ENCODE results near the gene ESRRB. TPM values are rescaled to one million over a fixed set of nuclear protein-coding genes. Genes with fewer than 3 reads are reported as not detected.

Gene ESRRB
- polyA plus RNA-seq, 1 of the 3 experiments (the other 2 are of a cell fraction): 0.05 TPM

GRCh38 chr14:76473481-76474263, 97.7 kb downstream of the ESRRB start:
- no peak for DNase-seq
- Histone ChIP-seq H3K4me2 (no peak overlapping the region), H3K4me3 (ENCODE audit: low read depth in 2 of 2, low read length in 1 of 2) (no peak overlapping the region), H4K20me1 (ENCODE audit: insufficient read depth) (no peaks in the 10 kb centered on the region), H3F3A (replicated peaks; ENCODE audit: insufficient read depth) (no peaks in the 10 kb centered on the region), H3K79me2 (ENCODE audit: insufficient read depth) (no peaks in the 10 kb centered on the region), H3K9me3 (no peaks in the 10 kb centered on the region), H3K36me3 (replicated peaks in 1 of 2; ENCODE audit: control insufficient read depth in 1 of 2, insufficient read depth in 2 of 2, low read length in 1 of 2) (no peaks in the 10 kb centered on the region), H3K9me2 (no peaks in the 10 kb centered on the region), H2AFZ (ENCODE audit: low read depth) (no peak overlapping the region), H3K27me3 (ENCODE audit: insufficient read depth) (0 out of 2 replicates have a peak, but pooled peaks cover 7% of the 10 kb centered on the region), H3K9ac (no peak overlapping the region), H3K4me1 (ENCODE audit: control insufficient read depth in 1 of 2, insufficient read depth in 2 of 2, low read depth in 1 of 2, low read length in 1 of 2) (no peaks in the 10 kb centered on the region), H3K27ac (ENCODE audit: low read depth in 2 of 2, low read length in 1 of 2) (no peak overlapping the region)
- TF ChIP-seq MEF2A (IDR thresholded peaks at IDR 0.05; ENCODE audit: borderline replicate concordance, low read depth): no peak
- TF ChIP-seq FOSL2 (IDR thresholded peaks at IDR 0.05; ENCODE audit: borderline replicate concordance, low read depth): no peak
- no peak for TF ChIP-seq ELF1 (IDR thresholded peaks at IDR 0.05)
- TF ChIP-seq NRF1 (IDR thresholded peaks at IDR 0.05; ENCODE audit: low read depth, low read length): no peak
- TF ChIP-seq, protein P1, sequence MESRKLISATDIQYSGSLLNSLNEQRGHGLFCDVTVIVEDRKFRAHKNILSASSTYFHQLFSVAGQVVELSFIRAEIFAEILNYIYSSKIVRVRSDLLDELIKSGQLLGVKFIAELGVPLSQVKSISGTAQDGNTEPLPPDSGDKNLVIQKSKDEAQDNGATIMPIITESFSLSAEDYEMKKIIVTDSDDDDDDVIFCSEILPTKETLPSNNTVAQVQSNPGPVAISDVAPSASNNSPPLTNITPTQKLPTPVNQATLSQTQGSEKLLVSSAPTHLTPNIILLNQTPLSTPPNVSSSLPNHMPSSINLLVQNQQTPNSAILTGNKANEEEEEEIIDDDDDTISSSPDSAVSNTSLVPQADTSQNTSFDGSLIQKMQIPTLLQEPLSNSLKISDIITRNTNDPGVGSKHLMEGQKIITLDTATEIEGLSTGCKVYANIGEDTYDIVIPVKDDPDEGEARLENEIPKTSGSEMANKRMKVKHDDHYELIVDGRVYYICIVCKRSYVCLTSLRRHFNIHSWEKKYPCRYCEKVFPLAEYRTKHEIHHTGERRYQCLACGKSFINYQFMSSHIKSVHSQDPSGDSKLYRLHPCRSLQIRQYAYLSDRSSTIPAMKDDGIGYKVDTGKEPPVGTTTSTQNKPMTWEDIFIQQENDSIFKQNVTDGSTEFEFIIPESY (IDR thresholded peaks at IDR 0.05; ENCODE audit: borderline replicate concordance, low read depth): no peak
- no peak for TF ChIP-seq SIN3A (IDR thresholded peaks at IDR 0.05; ENCODE audit: borderline replicate concordance, low read depth, low read length)
- TF ChIP-seq, protein P2, sequence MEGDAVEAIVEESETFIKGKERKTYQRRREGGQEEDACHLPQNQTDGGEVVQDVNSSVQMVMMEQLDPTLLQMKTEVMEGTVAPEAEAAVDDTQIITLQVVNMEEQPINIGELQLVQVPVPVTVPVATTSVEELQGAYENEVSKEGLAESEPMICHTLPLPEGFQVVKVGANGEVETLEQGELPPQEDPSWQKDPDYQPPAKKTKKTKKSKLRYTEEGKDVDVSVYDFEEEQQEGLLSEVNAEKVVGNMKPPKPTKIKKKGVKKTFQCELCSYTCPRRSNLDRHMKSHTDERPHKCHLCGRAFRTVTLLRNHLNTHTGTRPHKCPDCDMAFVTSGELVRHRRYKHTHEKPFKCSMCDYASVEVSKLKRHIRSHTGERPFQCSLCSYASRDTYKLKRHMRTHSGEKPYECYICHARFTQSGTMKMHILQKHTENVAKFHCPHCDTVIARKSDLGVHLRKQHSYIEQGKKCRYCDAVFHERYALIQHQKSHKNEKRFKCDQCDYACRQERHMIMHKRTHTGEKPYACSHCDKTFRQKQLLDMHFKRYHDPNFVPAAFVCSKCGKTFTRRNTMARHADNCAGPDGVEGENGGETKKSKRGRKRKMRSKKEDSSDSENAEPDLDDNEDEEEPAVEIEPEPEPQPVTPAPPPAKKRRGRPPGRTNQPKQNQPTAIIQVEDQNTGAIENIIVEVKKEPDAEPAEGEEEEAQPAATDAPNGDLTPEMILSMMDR (IDR thresholded peaks at IDR 0.05): no peak
- no peak for TF ChIP-seq USF1 (IDR thresholded peaks at IDR 0.05; ENCODE audit: borderline replicate concordance, low read depth)
- no peak for TF ChIP-seq TAF1 (IDR thresholded peaks at IDR 0.05; ENCODE audit: borderline replicate concordance, low read depth, low read length)
- ChIA-PET POLR2A (no interaction called here), CTCF (interaction anchor here (0.8 to 1.4 kb wide), 6 partner anchors 12 to 177 kb away, joined by 3 to 5 read pairs (median 3); no protein-coding TSS in a partner anchor)
- WGBS (ENCODE audit: low lambda C conversion rate): 59% methylated on average over 14 of the region's 17 CpGs

DNA sequence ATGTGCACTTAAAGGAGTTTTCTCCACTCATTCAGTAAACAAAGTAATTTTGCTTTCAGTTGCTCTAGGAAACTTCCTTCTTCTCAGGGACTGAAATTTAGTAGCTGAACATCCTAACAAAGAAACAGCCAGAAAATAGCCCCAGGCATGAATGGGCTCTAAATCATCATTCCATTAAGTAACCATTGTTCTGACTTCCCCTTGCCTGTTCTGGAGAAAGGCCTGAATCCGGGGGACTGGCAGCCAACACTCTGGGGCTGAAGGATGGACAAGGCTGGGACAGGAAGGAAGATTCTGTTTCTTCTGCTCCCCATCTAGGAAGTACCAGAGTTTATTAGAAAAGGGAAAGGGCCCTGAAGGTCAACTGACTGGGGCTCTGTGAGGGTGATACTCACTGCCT, 104.5 kb downstream of the ESRRB start:
- Histone ChIP-seq H4K20me1 (ENCODE audit: insufficient read depth) (no peaks in the 10 kb centered on the region), H3K9me3 (no peaks in the 10 kb centered on the region), H3K9me2 (no peaks in the 10 kb centered on the region), H3K79me2 (ENCODE audit: insufficient read depth) (no peaks in the 10 kb centered on the region), H3F3A (replicated peaks; ENCODE audit: insufficient read depth) (no peaks in the 10 kb centered on the region), H3K36me3 (replicated peaks in 1 of 2; ENCODE audit: control insufficient read depth in 1 of 2, insufficient read depth in 2 of 2, low read length in 1 of 2) (no peaks in the 10 kb centered on the region), H3K9ac (no peak overlapping the region), H3K4me1 (ENCODE audit: control insufficient read depth in 1 of 2, insufficient read depth in 2 of 2, low read depth in 1 of 2, low read length in 1 of 2) (peaks cover 0 to 6% of the 10 kb centered on the region in 2 experiments; a peak in 1 of 4 replicates), H3K27ac (ENCODE audit: low read depth in 2 of 2, low read length in 1 of 2) (no peak overlapping the region), H3K4me3 (ENCODE audit: low read depth in 2 of 2, low read length in 1 of 2) (no peak overlapping the region), H3K4me2 (no peak overlapping the region), H2AFZ (ENCODE audit: low read depth) (no peak overlapping the region), H3K27me3 (ENCODE audit: insufficient read depth) (no peaks in the 10 kb centered on the region; the same call in 1 of the 2 replicates)
- DNase-seq: no peak
- POLR2A ChIA-PET: no interaction called here
- no peak for TF ChIP-seq GABPA (IDR thresholded peaks at IDR 0.05; ENCODE audit: low read depth)
- TF ChIP-seq NFIC (IDR thresholded peaks at IDR 0.05; ENCODE audit: borderline replicate concordance): no peak
- TF ChIP-seq IRF3 (IDR thresholded peaks at IDR 0.05; ENCODE audit: low read depth, low read length): no peak
- TF ChIP-seq REST (IDR thresholded peaks at IDR 0.05; ENCODE audit: low read depth, low read length): no peak
- no peak for TF ChIP-seq POLR2AphosphoS5 (IDR thresholded peaks at IDR 0.05; ENCODE audit: low read depth, low read length)
- no peak for TF ChIP-seq FOSL2 (IDR thresholded peaks at IDR 0.05; ENCODE audit: borderline replicate concordance, low read depth)
- no peak for TF ChIP-seq FOXJ3 (CRISPR knock-in tag; IDR thresholded peaks at IDR 0.05)
- TF ChIP-seq CHD2 (IDR thresholded peaks at IDR 0.05; ENCODE audit: low read length, partially characterized antibody): no peak
- no peak for TF ChIP-seq MEF2A (IDR thresholded peaks at IDR 0.05; ENCODE audit: borderline replicate concordance, low read depth)
- WGBS (ENCODE audit: low lambda C conversion rate): 0% methylated on average over 1 of the region's 1 CpG
- CTCF ChIA-PET: interaction anchor here (1.3 to 3.2 kb wide), 3 partner anchors 10 to 128 kb away, joined by 3 to 10 read pairs (median 7); no protein-coding TSS in a partner anchor
